OCI-LY3 (cell line): ENCODE results near the gene HAPSTR1.
"Not testable (repeated sequence)": the region's sequence is repeated elsewhere in the genome, so short reads cannot be mapped to it uniquely, and the experiment has no call there.

Source experiments
- H2AFZ ChIP-seq: fragments of 200-600, 300-600 bp; shearing (Covaris generic); 2 replicates; pipeline ENCODE4 v1.6.0; 2014; ENCODE audit warnings: antibody characterized with exemption, low read depth, low read length
- H3K27ac ChIP-seq: fragments of 200-600, 300-600 bp; sonication (generic); 2 replicates; pipeline ENCODE4 v1.5.1; 2014; ENCODE audit warnings: mild to moderate bottlenecking, low read length, moderate library complexity, mixed read lengths
- H3K27me3 ChIP-seq: fragments of 200-600, 300-600 bp; sonication (generic); 2 replicates; pipeline ENCODE4 v1.6.1; 2014; ENCODE audit warnings: low read depth, low read length, mixed read lengths
- H3K36me3 ChIP-seq: fragments of 200-600, 300-600 bp; sonication (generic); replicated peaks from 2 replicates; pipeline ENCODE3; 2014; ENCODE audit warnings: low read depth, low read length, mixed read lengths
- H3K4me1 ChIP-seq: fragments of 300-600, 200-600 bp; sonication (generic); 2 replicates; pipeline ENCODE4 v1.6.1; 2014; ENCODE audit warnings: low read length, mixed read lengths
- H3K4me2 ChIP-seq: fragments of 200-600, 300-600 bp; sonication (generic); 2 replicates; pipeline ENCODE4 v1.6.1; 2014; ENCODE audit warnings: low read length, mixed read lengths
- H3K4me3 ChIP-seq: fragments of 300-600, 200-600 bp; sonication (generic); 2 replicates; pipeline ENCODE4 v1.5.1; 2014; ENCODE audit warnings: antibody characterized with exemption, mild to moderate bottlenecking, low read length, moderate library complexity
- H3K79me2 ChIP-seq: fragments of 300-600, 200-600 bp; shearing (Covaris generic); 2 replicates; pipeline ENCODE4 v1.6.1; 2014; ENCODE audit warnings: mild to moderate bottlenecking, low read length, mixed read lengths
- H3K9ac ChIP-seq: fragments of 300-600, 200-600 bp; shearing (Covaris generic); 2 replicates; pipeline ENCODE4 v1.6.0; 2014; ENCODE audit warnings: mild to moderate bottlenecking, low read length, moderate library complexity
- H3K9me3 ChIP-seq: fragments of 200-600, 300-600 bp; shearing (Covaris generic); 2 replicates; pipeline ENCODE4 v1.6.1; 2014; ENCODE audit warnings: low read length, mixed read lengths; ENCODE audit not compliant: insufficient read depth
- H4K20me1 ChIP-seq: fragments of 200-600, 300-600 bp; sonication (generic); 2 replicates; pipeline ENCODE4 v1.6.1; 2016; ENCODE audit warnings: low read length, mixed read lengths; ENCODE audit not compliant: insufficient read depth
- EZH2phosphoT487 ChIP-seq: fragments of 200-600 bp; shearing (Covaris generic); IDR thresholded peaks from 2 replicates; pipeline ENCODE4 v1.6.1; 2018; ENCODE audit warnings: antibody characterized with exemption, mixed run types, low read depth
- TF ChIP-seq, protein P1 (sequence below): fragments of 200-600, 300-600 bp; sonication (generic); IDR thresholded peaks from 2 replicates; pipeline ENCODE4 v1.5.1; 2014; ENCODE audit warnings: antibody characterized with exemption, low read length, low read depth

The HAPSTR1 gene, protein sequence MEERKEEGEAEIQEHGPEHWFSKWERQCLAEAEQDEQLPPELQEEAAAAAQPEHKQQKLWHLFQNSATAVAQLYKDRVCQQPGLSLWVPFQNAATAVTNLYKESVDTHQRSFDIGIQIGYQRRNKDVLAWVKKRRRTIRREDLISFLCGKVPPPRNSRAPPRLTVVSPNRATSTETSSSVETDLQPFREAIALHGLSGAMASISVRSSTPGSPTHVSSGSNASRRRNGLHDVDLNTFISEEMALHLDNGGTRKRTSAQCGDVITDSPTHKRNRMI

DNA sequence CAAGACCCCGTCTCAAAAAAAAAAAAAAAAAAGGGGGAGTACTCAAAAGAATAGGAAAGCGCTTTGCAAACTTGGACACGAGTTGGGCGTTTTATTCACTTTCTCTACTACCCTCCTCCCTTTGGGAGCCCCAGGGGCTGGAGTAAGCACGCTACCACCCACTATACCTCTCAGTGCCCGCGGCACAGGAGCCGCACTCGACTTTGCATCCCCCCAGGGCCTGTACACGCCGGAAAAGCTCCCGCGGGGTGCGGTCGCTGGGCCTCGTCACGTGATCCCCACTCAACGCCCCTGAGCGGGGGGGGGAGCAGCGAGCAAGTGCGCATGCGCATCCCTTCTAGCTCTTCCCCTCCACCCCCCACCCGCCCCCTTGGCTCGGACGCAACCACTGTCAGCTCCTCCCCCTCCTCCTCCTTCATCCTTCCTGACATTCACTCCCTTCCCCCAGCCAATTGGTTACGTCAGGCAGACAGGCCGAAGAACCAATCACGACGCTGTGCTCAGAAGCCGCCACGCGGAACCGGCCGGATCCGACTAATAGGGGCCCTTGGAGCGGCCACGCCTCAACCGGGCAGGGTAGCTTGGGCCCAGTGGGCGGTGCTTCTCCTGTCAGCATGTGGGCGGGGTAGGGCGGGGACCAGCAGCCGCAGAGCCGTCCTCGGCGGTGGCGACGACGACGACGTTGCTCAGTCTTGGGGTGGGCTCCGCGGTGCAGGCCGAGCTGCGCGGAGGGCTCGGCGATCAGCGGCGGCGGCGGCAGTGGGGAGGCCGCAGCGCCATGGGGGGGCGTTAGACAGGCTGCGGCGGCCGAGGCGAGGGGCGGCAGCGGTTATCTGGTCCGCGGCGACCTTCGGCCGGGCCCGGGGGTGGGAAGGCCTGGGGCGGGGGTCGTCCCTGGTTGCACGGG lies at the start of gene HAPSTR1:
TSS of gene HAPSTR1 (plus strand) at position 685 of the 907 bp plus-strand sequence. CDS start 401 bp downstream, outside the sequence.
- peak within 1 kb of the TSS; percentile 93 for H3K4me3 ChIP-seq
- peaks cover 25% of the 10 kb centered on the region for H3K4me1 ChIP-seq
- peak within 1 kb of the TSS; percentile 90 for H3K4me2 ChIP-seq
- H3K36me3 ChIP-seq: peaks cover 34% of the 10 kb centered on the region
- H3K9ac ChIP-seq: peak within 1 kb of the TSS; percentile 95
- H3K9me3 ChIP-seq: no peaks in the 10 kb centered on the region
- peak within 1 kb of the TSS; percentile 69; the same call in 1 of the 2 replicates for H2AFZ ChIP-seq
- TF ChIP-seq, protein P1, sequence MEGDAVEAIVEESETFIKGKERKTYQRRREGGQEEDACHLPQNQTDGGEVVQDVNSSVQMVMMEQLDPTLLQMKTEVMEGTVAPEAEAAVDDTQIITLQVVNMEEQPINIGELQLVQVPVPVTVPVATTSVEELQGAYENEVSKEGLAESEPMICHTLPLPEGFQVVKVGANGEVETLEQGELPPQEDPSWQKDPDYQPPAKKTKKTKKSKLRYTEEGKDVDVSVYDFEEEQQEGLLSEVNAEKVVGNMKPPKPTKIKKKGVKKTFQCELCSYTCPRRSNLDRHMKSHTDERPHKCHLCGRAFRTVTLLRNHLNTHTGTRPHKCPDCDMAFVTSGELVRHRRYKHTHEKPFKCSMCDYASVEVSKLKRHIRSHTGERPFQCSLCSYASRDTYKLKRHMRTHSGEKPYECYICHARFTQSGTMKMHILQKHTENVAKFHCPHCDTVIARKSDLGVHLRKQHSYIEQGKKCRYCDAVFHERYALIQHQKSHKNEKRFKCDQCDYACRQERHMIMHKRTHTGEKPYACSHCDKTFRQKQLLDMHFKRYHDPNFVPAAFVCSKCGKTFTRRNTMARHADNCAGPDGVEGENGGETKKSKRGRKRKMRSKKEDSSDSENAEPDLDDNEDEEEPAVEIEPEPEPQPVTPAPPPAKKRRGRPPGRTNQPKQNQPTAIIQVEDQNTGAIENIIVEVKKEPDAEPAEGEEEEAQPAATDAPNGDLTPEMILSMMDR: no peak
- no peak for TF ChIP-seq EZH2phosphoT487
- peaks cover 37% of the 10 kb centered on the region for H4K20me1 ChIP-seq
- H3K27ac ChIP-seq: peak within 1 kb of the TSS; percentile 70
- H3K79me2 ChIP-seq: peaks cover 47% of the 10 kb centered on the region
- no peaks in the 10 kb centered on the region for H3K27me3 ChIP-seq

DNA sequence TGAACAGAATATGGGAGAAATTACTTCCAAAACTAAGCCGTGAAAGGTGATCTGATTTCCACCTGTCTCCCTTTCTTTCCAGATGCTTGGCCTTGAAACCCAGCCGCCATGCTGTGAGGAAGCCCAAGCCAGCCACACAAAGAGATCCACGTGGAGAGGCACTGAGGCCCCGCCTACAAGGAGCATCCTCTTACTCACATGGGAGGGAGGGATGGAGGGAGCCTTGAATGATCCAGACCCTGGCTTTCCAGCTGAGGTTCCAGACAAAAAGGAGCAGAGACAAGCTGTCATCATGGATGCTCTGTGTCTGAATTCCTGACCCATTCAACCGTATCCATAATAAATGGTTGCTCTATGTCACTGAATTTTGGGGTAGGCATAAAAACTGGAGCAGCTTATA lies 48.9 kb upstream of the HAPSTR1 start:
- TF ChIP-seq, protein P1: no peak
- no peak for TF ChIP-seq EZH2phosphoT487
- H3K36me3 ChIP-seq: no peaks in the 10 kb centered on the region
- H3K4me3 ChIP-seq: no peak overlapping the region
- H3K9me3 ChIP-seq: no peaks in the 10 kb centered on the region
- peaks cover 12% of the 10 kb centered on the region for H3K4me1 ChIP-seq
- no peak overlapping the region for H3K9ac ChIP-seq
- H3K4me2 ChIP-seq: no peak overlapping the region
- H4K20me1 ChIP-seq: 0 out of 2 replicates have a peak, but pooled peaks cover 3% of the 10 kb centered on the region
- H3K27me3 ChIP-seq: peaks cover 3% of the 10 kb centered on the region; the same call in 1 of the 2 replicates
- H3K79me2 ChIP-seq: no peaks in the 10 kb centered on the region
- H3K27ac ChIP-seq: no peak overlapping the region
- no peak overlapping the region for H2AFZ ChIP-seq

DNA sequence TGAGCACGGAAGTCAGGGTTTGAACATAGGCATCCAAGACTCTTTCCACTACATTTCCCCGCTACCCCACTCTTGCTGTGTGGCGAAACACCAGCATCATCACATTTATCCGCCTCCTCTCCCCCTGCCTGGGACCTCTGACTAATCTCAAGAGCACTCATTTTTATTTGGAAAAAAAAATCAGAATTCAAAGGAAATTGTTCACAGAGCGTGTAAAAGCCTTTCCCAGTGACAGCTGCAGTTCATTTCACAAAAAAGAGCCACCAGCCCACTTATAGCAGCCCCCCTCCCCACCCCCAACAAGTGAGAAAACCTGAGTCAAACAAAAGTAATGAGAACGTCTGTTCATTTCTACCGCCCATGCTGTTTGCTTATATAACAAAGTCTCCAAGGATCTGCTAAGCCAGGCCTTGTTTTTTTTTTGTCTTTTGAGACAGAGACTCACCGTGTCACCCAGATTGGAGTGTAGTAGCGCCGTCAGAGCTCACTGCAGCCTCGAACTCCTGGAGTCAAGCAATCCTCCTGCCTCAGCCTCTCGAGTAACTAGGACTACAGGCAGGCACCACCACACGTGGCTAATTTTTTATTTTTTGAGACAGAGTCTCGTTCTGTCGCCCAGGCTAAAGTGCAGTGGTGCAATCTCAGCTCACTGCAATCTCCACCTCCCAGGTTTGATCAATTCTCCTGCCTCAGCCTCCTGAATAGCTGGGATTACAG lies 48.3 kb upstream of the HAPSTR1 start:
- TF ChIP-seq EZH2phosphoT487: no peak
- TF ChIP-seq, protein P1: no peak
- Histone ChIP-seq H3K27me3 (peaks cover 3% of the 10 kb centered on the region; the same call in 1 of the 2 replicates), H3K4me1 (peaks cover 18% of the 10 kb centered on the region), H4K20me1 (0 out of 2 replicates have a peak, but pooled peaks cover 4% of the 10 kb centered on the region), H2AFZ (no peak overlapping the region), H3K27ac (no peak overlapping the region), H3K79me2 (no peaks in the 10 kb centered on the region), H3K9ac (no peak overlapping the region), H3K9me3 (no peaks in the 10 kb centered on the region), H3K36me3 (no peaks in the 10 kb centered on the region), H3K4me2 (no peak overlapping the region), H3K4me3 (no peak overlapping the region)

DNA sequence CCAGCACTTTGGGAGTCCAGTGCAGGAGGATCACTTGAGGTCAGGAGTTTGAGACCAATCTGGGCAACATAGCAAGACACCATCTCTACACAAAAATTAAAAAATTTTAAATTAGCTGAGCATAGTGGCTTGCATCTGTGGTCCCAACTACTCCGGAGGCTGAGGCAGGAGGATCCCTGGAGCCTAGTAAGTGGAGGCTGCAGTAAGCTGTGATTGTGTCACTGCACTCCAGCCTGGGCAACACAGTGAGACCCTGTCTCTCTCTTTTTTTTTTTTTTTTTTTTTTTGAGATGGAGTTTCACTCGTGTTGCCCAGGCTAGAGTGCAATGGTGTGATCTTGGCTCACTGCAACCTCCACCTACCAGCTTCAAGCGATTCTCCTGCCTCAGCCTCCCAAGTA lies 45.9 kb upstream of the HAPSTR1 start:
- not testable (repeated sequence) for H3K79me2 ChIP-seq, H3K27me3 ChIP-seq, H3K4me2 ChIP-seq, H3K27ac ChIP-seq, H3K4me3 ChIP-seq, H4K20me1 ChIP-seq, H3K9me3 ChIP-seq, H2AFZ ChIP-seq, H3K36me3 ChIP-seq, H3K9ac ChIP-seq
- peaks cover 21% of the 10 kb centered on the region for H3K4me1 ChIP-seq
